ENCODE results near the gene IRF2BP1. TPM values are rescaled to one million over a fixed set of nuclear protein-coding genes. Genes with fewer than 3 reads are reported as not detected.
A peak's percentile ranks its signal among the peaks of the same experiment; 100 is the strongest.

Gene IRF2BP1
- total RNA-seq, 1 donor from 2014 or later, result 21.4 TPM

GRCh38 chr19:45866400-45867176 lies 19.4 kb downstream of the IRF2BP1 start:
- Histone ChIP-seq H3K4me1 (peaks cover 21% of the 10 kb centered on the region), H3K27me3 (ENCODE audit: low read depth) (peaks cover 14% of the 10 kb centered on the region), H3K36me3 (peaks cover 2% of the 10 kb centered on the region), H3K9me3 (no peaks in the 10 kb centered on the region), H3K27ac (no peak overlapping the region), H3K4me3 (no peak overlapping the region)
- TF ChIP-seq, protein P1, sequence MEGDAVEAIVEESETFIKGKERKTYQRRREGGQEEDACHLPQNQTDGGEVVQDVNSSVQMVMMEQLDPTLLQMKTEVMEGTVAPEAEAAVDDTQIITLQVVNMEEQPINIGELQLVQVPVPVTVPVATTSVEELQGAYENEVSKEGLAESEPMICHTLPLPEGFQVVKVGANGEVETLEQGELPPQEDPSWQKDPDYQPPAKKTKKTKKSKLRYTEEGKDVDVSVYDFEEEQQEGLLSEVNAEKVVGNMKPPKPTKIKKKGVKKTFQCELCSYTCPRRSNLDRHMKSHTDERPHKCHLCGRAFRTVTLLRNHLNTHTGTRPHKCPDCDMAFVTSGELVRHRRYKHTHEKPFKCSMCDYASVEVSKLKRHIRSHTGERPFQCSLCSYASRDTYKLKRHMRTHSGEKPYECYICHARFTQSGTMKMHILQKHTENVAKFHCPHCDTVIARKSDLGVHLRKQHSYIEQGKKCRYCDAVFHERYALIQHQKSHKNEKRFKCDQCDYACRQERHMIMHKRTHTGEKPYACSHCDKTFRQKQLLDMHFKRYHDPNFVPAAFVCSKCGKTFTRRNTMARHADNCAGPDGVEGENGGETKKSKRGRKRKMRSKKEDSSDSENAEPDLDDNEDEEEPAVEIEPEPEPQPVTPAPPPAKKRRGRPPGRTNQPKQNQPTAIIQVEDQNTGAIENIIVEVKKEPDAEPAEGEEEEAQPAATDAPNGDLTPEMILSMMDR (IDR thresholded peaks at IDR 0.05), result no peak
- ATAC-seq (no peak), DNase-seq (no peak)
- intact Hi-C loops (cut with DNase I), result no loop called here

- peaks cover 31% of the 10 kb centered on the region for H3K4me1 ChIP-seq
- peaks cover 14% of the 10 kb centered on the region for H3K27me3 ChIP-seq (ENCODE audit: low read depth)
- no peak overlapping the region for H3K27ac ChIP-seq
- no peak for ATAC-seq
- DNase-seq, result no peak
- H3K36me3 ChIP-seq, result peaks cover 9% of the 10 kb centered on the region
- TF ChIP-seq, protein P1 (IDR thresholded peaks at IDR 0.05), result no peak
- H3K9me3 ChIP-seq, result no peaks in the 10 kb centered on the region
- intact Hi-C loops (cut with DNase I), result no loop called here
- no peak overlapping the region for H3K4me3 ChIP-seq
Measured at GRCh38 chr19:45865269-45865948, 20.5 kb downstream of the IRF2BP1 start.

- H3K4me3 ChIP-seq, result peak overlapping the region; percentile 99
- DNase-seq, result no peak
Measured at GRCh38 chr19:45864629-45865082, 21.3 kb downstream of the IRF2BP1 start.

GRCh38 chr19:45863840-45864628 lies 21.9 kb downstream of the IRF2BP1 start, which contains the start of gene FOXA3:
FOXA3 (plus strand) TSS chr19:45864326; CDS start chr19:45864457, 131 bp downstream.
- Histone ChIP-seq H3K27me3 (ENCODE audit: low read depth) (peaks cover 14% of the 10 kb centered on the region), H3K4me1 (peaks cover 31% of the 10 kb centered on the region), H3K4me3 (peak within 1 kb of the TSS; percentile 99), H3K36me3 (peaks cover 22% of the 10 kb centered on the region), H3K9me3 (no peaks in the 10 kb centered on the region), H3K27ac (no peak within 1 kb of the TSS)
- peak; percentile 83 to 84 for ATAC-seq
- no peak for DNase-seq
- intact Hi-C loops (cut with DNase I), result no loop called here
- TF ChIP-seq, protein P1 (IDR thresholded peaks at IDR 0.05), result peak; percentile 73

More at GRCh38 chr19:45864629-45865082, 21.3 kb downstream of the IRF2BP1 start:
- Histone ChIP-seq H3K27ac (no peak overlapping the region), H3K9me3 (no peaks in the 10 kb centered on the region), H3K36me3 (peaks cover 16% of the 10 kb centered on the region), H3K4me1 (peaks cover 31% of the 10 kb centered on the region), H3K27me3 (ENCODE audit: low read depth) (peaks cover 14% of the 10 kb centered on the region)
- ATAC-seq, result no peak
- intact Hi-C loops (cut with DNase I), result no loop called here
- TF ChIP-seq, protein P1 (IDR thresholded peaks at IDR 0.05), result no peak

- Histone ChIP-seq H3K27ac (no peak overlapping the region), H3K36me3 (peaks cover 28% of the 10 kb centered on the region), H3K27me3 (ENCODE audit: low read depth) (peaks cover 14% of the 10 kb centered on the region), H3K4me3 (peak overlapping the region; percentile 99), H3K9me3 (no peaks in the 10 kb centered on the region), H3K4me1 (peaks cover 31% of the 10 kb centered on the region)
- TF ChIP-seq, protein P1 (IDR thresholded peaks at IDR 0.05), result no peak
- no peak for ATAC-seq
- intact Hi-C loops (cut with DNase I), result no loop called here
- no peak for DNase-seq
Measured at GRCh38 chr19:45863335-45863839, 22.6 kb downstream of the IRF2BP1 start.
